ENCODE results near the gene CACNB4.
"Not testable (repeated sequence)": the region's sequence is repeated elsewhere in the genome, so short reads cannot be mapped to it uniquely, and the experiment has no call there.

CACNB4 gene

GRCh38 chr2:151817929-151818328 lies 280.9 kb downstream of the CACNB4 start:
- DNase-seq (ENCODE audit: low spot score) = peak; percentile 14

- DNase-seq (ENCODE audit: low spot score) = no peak
Measured at GRCh38 chr2:151816843-151817242, 282.0 kb downstream of the CACNB4 start.

GRCh38 chr2:151815821-151816489 lies 282.9 kb downstream of the CACNB4 start:
- no peak for DNase-seq (ENCODE audit: low spot score)

- DNase-seq (ENCODE audit: low spot score) = no peak
Measured at GRCh38 chr2:151810489-151810888, 288.4 kb downstream of the CACNB4 start.

GRCh38 chr2:151809073-151809383 lies 289.8 kb downstream of the CACNB4 start:
- DNase-seq (ENCODE audit: low spot score) = no peak

- DNase-seq (ENCODE audit: low spot score) = peak; percentile 49
Measured at GRCh38 chr2:151808258-151809072, 290.4 kb downstream of the CACNB4 start.

GRCh38 chr2:151805961-151806360 lies 292.9 kb downstream of the CACNB4 start:
- no peak for DNase-seq (ENCODE audit: low spot score)

GRCh38 chr2:151805343-151805742 lies 293.5 kb downstream of the CACNB4 start:
- DNase-seq (ENCODE audit: low spot score) = no peak

GRCh38 chr2:151803811-151804210 lies 295.0 kb downstream of the CACNB4 start:
- DNase-seq (ENCODE audit: low spot score) = no peak

- DNase-seq (ENCODE audit: low spot score) = no peak
Measured at GRCh38 chr2:151802315-151802714, 296.5 kb downstream of the CACNB4 start.

GRCh38 chr2:151799886-151800292 lies 299.0 kb downstream of the CACNB4 start:
- no peak for DNase-seq (ENCODE audit: low spot score)

GRCh38 chr2:151796774-151797173 lies 302.1 kb downstream of the CACNB4 start:
- DNase-seq (ENCODE audit: low spot score) = no peak

GRCh38 chr2:151795646-151796240 lies 303.1 kb downstream of the CACNB4 start:
- no peak for DNase-seq (ENCODE audit: low spot score)

- not testable (repeated sequence) for DNase-seq (ENCODE audit: low spot score)
Measured at GRCh38 chr2:151794422-151794821, 304.4 kb downstream of the CACNB4 start.

GRCh38 chr2:151793123-151793522 lies 305.7 kb downstream of the CACNB4 start:
- DNase-seq (ENCODE audit: low spot score) = no peak

GRCh38 chr2:151792589-151792988 lies 306.3 kb downstream of the CACNB4 start:
- DNase-seq (ENCODE audit: low spot score) = no peak

- no peak for DNase-seq (ENCODE audit: low spot score)
Measured at GRCh38 chr2:151791545-151791944, 307.3 kb downstream of the CACNB4 start.

- no peak for DNase-seq (ENCODE audit: low spot score)
Measured at GRCh38 chr2:151790689-151791088, 308.2 kb downstream of the CACNB4 start.

- DNase-seq (ENCODE audit: low spot score) = no peak
Measured at GRCh38 chr2:151789055-151789834, 309.6 kb downstream of the CACNB4 start.

GRCh38 chr2:151786483-151786882 lies 312.4 kb downstream of the CACNB4 start:
- no peak for DNase-seq (ENCODE audit: low spot score)

- DNase-seq (ENCODE audit: low spot score) = no peak
Measured at GRCh38 chr2:151786077-151786476, 312.8 kb downstream of the CACNB4 start.

- DNase-seq (ENCODE audit: low spot score) = no peak
Measured at GRCh38 chr2:151783133-151783520, 315.7 kb downstream of the CACNB4 start.

Data from RKO (cell line).